ENCODE results near the gene POGZ. TPM values are rescaled to one million over a fixed set of nuclear protein-coding genes. Genes with fewer than 3 reads are reported as not detected.

Gene POGZ
- total RNA-seq, 1 donor: 41.0 TPM

GRCh38 chr1:151478923-151479322, 19.6 kb upstream of the POGZ start:
- DNase-seq (ENCODE audit: low read depth): no peak
- no peak for TF ChIP-seq CTCF (IDR thresholded peaks at IDR 0.05; ENCODE audit: insufficient read depth, low read length)
- no peak overlapping the region for H3K4me3 ChIP-seq (ENCODE audit: low read depth, low read length)

GRCh38 chr1:151478140-151478812, 19.0 kb upstream of the POGZ start:
- no peak for DNase-seq (ENCODE audit: low read depth)
- no peak for TF ChIP-seq CTCF (IDR thresholded peaks at IDR 0.05; ENCODE audit: insufficient read depth, low read length)

GRCh38 chr1:151477066-151477465, 17.8 kb upstream of the POGZ start:
- TF ChIP-seq CTCF (IDR thresholded peaks at IDR 0.05; ENCODE audit: insufficient read depth, low read length): no peak

More at GRCh38 chr1:151478140-151478812, 19.0 kb upstream of the POGZ start:
- H3K4me3 ChIP-seq (ENCODE audit: low read depth, low read length): no peak overlapping the region

GRCh38 chr1:151476083-151476482, 16.8 kb upstream of the POGZ start:
- H3K4me3 ChIP-seq (ENCODE audit: low read depth, low read length): no peak overlapping the region
- TF ChIP-seq CTCF (IDR thresholded peaks at IDR 0.05; ENCODE audit: insufficient read depth, low read length): no peak
- no peak for DNase-seq (ENCODE audit: low read depth)

More at GRCh38 chr1:151477066-151477465, 17.8 kb upstream of the POGZ start:
- no peak for DNase-seq (ENCODE audit: low read depth)
- H3K4me3 ChIP-seq (ENCODE audit: low read depth, low read length): no peak overlapping the region

GRCh38 chr1:151475175-151475574, 15.9 kb upstream of the POGZ start:
- DNase-seq (ENCODE audit: low read depth): no peak
- H3K4me3 ChIP-seq (ENCODE audit: low read depth, low read length): no peak overlapping the region

GRCh38 chr1:151474745-151475144, 15.5 kb upstream of the POGZ start:
- no peak overlapping the region for H3K4me3 ChIP-seq (ENCODE audit: low read depth, low read length)
- TF ChIP-seq CTCF (IDR thresholded peaks at IDR 0.05; ENCODE audit: insufficient read depth, low read length): no peak
- no peak for DNase-seq (ENCODE audit: low read depth)

More at GRCh38 chr1:151475175-151475574, 15.9 kb upstream of the POGZ start:
- no peak for TF ChIP-seq CTCF (IDR thresholded peaks at IDR 0.05; ENCODE audit: insufficient read depth, low read length)
